Daoy (cell line): ENCODE data around the gene SCYL2. TPM values are rescaled to one million over a fixed set of nuclear protein-coding genes. Genes with fewer than 3 reads are reported as not detected.
"Not testable (repeated sequence)": the region's sequence is repeated elsewhere in the genome, so short reads cannot be mapped to it uniquely, and the experiment has no call there.

ENCODE experiments used
- DNase-seq: peaks from one replicate; pipeline ENCODE4 v3.0.0-alpha.2; 2015; ENCODE audit warnings: low read depth
- total RNA-seq: library from RNA; depleted of rRNA; stranded (reverse); fragments of >200 nt; shearing (Covaris generic); gene quantifications from 2 replicates; pipeline ENCODE4 v1.2.3, GENCODE V29; 2014; rRNA removed

The SCYL2 gene, protein sequence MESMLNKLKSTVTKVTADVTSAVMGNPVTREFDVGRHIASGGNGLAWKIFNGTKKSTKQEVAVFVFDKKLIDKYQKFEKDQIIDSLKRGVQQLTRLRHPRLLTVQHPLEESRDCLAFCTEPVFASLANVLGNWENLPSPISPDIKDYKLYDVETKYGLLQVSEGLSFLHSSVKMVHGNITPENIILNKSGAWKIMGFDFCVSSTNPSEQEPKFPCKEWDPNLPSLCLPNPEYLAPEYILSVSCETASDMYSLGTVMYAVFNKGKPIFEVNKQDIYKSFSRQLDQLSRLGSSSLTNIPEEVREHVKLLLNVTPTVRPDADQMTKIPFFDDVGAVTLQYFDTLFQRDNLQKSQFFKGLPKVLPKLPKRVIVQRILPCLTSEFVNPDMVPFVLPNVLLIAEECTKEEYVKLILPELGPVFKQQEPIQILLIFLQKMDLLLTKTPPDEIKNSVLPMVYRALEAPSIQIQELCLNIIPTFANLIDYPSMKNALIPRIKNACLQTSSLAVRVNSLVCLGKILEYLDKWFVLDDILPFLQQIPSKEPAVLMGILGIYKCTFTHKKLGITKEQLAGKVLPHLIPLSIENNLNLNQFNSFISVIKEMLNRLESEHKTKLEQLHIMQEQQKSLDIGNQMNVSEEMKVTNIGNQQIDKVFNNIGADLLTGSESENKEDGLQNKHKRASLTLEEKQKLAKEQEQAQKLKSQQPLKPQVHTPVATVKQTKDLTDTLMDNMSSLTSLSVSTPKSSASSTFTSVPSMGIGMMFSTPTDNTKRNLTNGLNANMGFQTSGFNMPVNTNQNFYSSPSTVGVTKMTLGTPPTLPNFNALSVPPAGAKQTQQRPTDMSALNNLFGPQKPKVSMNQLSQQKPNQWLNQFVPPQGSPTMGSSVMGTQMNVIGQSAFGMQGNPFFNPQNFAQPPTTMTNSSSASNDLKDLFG
- total RNA-seq: 33.9 and 39.3 TPM in 2 replicates

DNA sequence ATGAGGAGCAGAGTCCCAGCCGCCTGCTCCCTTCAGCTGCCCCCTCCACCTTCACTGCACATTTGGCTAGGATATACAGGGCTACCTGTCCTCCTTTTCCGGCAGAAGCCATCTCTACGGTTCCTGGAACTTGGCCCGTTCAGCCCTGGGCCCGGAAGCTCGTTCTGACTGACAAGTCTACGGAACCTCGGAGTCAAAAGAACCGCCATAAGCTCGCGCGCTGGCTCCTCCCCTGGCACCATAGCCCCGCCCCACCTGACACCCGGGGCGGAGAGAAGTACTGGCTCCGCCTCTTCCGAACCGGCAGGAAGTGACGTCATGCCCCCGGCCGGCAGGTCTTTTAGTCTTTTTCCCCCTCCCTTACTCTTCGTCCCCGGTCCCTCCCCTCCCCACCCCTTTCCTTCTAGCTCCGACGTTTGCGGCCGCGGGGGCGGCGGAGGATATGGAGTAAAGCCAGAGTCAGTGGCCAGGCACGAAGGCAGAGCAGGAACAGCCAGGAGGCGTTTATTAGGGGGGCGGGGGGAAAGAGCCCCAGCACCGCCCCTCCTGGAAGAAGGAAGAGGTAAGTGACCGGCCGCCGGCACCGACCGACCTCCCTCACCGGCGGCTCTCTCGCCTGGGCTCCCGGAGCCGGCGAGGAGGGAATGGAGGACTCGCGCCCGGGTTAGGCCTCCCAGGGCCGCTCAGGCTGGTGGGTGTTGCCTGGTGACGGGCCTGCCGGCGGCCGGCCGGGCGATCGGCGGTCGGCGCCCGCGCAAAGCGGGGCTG lies at the start of gene SCYL2, which contains the start of gene DEPDC4:
Gene SCYL2, plus strand, starts transcription at position 343 of the 768 bp plus-strand sequence. CDS start 15,794 bp downstream, outside the sequence.
Gene DEPDC4, minus strand, starts transcription at position 245 of the 768 bp plus-strand sequence. Its CDS starts 3 bp downstream, at position 242.
- DNase-seq: peak; percentile 97

DNA sequence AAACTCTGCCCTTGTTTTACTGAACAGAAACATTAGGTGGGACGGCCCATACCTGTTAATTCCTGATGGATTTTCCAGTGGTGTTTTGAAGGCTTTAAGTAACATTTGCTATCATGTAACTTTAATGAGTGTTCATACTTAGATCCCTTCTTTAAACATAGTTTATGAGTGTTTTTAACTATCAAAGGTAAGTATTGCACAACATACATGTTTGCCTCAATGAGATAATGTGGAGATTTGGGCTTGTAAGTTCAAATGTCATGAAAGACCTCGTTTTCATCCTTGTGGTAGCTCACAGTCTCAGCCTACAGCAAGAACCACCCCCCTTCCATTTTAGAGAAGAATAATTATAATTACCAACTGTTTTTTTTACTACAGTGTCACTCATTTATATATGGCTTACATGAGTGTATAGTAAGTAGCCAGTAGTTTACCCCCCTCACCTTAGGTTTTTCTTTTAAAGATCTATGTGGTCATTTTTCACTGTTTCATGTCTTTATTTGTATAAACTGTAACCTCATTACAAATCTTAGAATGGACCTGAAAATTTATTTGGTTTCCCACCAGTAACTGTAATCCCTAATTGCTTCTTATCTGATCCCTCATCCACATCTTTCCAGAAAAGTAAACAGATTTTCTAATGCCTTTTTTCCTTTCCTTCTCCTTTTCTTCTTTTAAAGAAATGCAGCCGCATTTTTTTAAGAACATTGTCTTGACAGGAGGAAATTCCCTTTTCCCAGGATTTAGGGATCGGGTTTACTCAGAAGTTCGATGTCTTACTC lies 47.5 kb upstream of the SCYL2 start:
- no peak for DNase-seq

DNA sequence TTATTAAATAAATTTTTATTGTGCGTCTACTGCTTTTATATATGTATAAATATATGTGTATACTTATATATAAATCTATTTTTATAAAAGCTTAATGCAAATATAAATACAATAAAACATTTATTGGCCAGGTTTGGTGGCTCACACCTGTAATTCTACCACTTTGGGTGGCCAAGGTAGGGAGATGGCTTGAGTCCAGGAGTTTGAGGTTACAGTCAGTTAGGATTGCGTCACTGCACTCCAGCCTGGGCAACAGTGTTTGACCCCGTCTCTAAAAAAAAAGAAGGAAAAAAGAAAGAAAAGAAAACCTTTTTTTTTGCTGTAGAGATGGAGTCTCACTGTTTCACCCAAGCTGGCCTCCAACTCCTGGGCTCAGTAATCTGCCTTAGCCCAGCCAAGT lies 45.5 kb upstream of the SCYL2 start:
- DNase-seq: no peak

DNA sequence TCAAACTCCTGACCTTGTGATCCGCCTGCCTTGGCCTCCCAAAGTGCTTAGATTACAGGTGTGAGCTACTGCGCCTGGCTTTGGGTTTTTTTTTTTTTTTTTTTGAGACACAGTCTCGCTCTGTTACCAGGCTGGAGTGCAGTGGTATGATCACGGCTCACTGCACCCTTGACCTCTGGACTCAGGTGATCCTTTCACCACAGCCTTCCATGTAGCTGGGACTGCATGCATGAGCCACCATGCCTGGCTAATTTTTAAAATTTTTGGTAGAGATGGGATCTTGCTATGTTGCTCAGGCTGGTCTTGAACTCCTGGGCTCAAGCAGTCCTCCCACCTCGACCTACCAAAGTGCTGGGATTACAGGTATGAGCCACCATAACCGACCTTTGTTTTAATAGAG lies 44.8 kb upstream of the SCYL2 start:
- not testable (repeated sequence) for DNase-seq

DNA sequence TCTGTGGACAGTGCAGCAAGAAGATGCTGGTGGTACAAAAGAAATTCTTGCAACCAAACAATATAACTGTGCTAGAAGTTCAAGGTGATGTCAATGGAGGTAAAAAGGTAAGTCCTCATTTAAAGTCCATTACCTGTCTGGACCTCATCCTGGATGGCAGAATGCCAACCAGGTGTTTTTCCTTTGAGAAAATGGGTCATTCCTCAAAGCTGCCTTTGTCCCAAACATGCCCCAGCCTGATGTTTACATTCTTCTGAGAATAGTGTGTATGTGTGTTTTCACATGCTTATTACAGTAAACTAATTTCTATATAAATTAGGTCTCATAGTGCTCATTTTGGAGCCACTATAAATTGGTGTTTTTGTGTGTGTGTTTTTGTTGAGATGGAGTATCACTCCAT lies 41.5 kb upstream of the SCYL2 start:
- DNase-seq: no peak

DNA sequence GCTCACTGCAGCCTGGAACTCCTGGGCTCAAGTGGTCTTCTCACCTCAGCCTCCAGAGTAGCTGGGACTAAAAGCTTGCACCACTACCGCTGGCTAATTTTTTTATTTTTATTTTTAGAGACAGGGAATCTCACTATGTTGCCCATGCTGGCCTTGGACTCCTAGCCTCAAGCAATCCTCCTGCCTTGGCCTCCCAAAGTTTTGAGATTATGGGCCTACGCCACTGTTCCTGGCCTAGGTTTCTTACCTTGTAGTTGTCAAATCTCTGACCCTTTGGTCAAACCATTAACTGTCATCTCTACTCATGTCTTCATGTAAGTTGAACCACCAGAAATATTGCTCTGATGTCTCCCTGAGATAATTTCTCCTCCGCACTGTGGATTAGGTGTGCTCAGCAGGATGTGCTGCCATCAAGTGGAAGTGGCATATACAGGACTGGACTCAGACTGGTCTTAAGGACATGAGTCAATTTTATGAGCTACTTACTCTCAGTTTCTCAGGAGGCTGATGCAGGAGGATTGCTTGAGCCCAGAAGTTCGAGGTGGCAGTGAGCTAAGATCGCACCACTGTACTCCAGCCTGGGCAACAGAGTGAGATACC lies 37.8 kb upstream of the SCYL2 start:
- DNase-seq: peak; percentile 13

DNA sequence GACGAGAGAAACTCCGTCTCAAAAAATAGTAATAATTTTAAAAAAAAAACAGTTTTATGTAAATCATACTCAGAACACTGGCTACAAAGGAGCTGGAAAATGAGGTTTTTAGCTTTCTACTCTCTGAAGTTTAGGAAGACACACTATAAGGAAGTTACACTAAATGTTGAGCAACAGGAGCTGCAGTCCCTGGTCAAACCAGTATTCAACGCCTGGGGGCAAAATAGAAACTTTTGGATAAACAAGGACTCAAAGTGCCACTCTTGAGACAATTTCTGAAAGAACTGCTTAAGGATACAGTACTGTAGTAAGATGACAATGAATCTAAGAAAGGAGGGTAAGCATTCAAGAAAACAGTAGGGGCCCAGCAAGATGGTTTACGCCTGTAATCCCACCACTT lies 37.1 kb upstream of the SCYL2 start:
- DNase-seq: no peak

DNA sequence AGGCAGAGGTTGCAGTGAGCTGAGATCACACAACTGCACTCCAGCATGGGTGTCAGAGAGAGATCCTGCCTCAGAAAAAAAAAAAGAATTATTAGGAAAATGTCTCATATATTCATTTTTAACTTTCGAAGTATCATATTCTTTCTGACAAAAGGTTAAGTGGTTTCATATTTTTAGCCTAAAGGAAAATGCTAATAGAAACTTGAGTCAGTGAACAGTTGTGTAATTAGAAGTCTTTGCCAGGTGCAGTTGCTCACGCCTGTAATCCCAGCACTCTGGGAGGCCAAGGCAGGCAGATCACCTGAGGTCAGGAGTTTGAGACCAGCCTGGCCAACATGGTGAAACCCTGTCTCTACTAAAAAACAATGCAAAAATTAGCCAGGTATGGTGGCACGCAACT lies 35.1 kb upstream of the SCYL2 start:
- DNase-seq: not testable (repeated sequence)

DNA sequence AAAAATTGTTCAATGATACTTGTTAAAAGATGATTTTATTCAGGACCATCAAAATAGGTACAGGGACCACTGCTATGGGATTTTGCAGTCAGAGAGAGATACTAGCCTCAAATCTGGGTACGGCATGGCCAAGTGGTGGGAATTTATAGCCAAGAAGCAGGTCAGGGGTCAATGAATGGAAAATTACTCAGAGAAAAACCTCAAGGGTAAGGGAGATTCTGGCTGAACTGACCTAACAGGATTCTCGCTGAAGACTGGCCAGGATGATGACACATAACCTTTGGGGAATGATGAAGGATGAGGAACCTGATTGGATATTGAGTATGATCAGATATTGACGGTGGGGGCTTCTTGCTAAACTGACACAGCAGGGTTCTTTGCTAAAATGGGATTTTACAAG lies 32.8 kb upstream of the SCYL2 start:
- DNase-seq: peak; percentile 5

DNA sequence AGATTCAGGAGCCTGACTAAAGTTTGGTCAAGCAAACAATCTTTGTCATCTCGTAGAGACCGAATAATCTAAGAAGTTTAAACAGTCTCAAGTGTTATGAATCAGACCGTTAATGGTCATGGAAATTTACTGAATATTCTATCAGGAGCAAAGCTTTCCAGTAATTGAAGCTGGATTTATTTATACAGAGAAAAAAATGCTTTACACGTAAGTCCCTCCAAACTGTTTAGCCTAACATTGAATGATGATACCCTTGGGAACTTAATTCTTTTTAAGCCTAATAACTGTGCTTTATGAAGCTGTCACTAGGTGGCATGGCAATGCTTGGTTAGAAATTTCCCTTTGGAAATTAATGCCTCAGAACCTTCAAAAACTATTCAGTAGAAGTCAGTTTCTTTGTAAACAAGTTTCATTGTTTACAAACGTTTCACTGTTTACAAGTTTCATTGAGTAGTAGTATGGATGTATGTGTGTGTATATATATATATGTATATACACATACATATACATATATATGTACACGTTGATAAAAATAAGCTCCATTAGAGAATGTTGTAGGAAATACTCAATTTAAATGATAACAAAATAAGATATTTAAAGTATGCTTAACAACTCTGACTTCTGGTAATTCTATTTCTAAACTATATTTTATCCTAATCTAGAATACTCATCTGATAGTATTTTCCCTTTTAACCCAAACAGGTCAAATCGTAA lies 32.2 kb upstream of the SCYL2 start:
- DNase-seq: peak; percentile 22

DNA sequence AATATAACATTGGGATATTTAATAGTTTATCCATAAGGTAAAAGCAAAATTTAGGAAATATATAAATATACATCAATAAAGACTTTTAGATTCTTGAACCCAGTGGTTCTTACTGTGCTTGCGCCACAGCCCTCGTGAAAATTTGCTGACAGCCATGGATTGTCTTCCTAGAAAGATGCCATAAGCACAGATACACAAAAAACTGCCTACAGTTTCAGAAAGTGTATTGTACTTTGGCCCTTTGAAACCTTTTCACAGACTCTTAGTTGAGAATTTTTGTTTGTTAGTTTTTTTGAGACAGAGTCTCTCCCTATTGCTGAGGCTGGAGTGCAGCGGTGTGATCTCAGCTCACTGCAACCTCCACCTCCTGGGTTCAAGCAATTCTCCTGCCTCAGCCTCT lies 28.2 kb upstream of the SCYL2 start:
- DNase-seq: no peak

DNA sequence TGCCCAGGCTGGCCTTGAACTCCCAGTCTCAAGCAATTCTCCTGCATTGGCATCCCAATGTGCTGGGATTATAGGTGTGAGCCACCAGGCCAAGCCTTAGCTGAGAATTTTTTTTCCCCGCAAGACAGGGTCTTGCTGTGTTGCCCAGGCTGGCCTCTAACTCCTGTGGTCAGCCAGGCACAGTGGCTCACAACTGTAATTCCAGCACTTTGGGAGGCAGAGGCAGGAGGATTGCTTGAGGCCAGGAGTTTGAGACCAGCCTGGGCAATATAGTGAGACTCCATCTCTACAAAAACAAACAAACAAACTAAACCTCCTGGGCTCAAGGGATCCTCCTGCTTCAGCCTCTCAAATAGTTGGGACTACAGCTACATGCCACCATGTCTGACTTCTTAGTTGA lies 27.4 kb upstream of the SCYL2 start:
- no peak for DNase-seq

DNA sequence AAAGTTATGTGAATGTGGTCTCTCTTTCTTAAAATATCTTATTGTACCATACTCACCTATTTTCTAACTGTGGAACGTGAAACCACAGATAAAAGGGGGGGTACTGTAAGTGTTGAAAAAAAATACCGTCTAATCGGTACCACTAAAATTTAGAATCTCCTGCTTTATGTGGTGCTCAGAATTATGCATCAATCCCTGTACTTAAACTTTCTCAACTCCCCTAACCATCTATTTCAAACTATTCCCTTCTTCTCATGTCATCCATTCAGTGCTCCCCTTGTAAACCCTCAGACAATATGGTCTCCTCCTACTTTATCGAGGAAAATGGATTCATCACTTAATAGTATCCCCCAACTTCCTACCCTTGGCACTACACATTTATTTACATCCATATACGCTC lies 23.8 kb upstream of the SCYL2 start:
- no peak for DNase-seq

DNA sequence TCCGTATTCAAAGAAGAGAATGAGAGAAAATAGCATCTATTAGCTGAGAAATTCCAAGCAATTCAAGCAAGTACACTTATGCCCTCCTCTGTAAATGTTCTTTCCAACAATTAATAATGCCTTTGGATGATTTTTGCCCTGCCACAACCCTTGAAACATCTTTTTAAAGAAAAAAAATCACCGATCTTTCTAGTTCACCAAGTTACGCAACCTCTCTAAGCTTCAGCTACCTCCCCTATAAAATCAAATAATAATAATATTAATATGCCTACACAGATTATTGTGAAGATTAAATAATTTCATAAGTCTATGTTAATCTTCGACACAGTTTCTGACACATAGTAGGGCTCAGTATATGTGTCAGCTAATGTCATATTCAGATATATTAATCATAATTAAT lies 19.2 kb upstream of the SCYL2 start:
- no peak for DNase-seq

DNA sequence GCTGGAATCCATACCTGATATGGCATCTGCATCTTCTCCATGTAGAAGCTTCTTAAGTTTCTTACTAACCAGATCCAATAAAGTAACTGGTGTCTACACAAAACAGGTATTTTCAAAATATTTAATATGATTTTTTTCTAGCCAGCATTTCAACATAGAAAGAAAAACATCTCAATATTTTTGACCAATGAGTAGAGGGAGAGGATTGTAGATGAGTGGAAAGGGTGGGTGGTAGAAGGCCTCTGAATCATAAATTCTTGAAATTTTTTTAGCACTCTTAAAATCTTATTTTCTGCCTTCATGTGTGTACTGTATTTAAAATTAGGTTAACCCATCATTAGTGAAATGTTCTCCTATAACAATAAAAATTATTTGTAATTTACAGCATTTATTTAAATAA lies 18.1 kb upstream of the SCYL2 start:
- no peak for DNase-seq

DNA sequence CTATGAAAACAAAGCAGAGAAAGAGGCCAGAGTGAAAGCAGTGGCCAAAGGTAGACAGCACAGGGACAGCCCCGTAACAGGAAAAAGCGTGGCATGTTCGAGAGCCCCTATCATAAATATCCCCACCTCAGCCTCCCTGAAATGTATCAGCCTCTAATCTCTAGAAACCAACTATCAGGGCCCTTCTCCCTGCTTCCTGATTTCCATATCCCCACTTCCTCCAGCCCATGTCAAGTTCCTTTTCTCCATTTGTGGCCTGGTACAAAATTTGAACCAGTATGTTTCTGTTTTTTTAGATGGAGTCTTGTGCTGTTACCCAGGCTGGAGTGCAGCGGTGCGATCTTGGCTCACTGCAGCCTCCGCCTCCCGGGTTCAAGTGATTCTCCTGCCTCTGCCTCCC lies 17.0 kb upstream of the SCYL2 start:
- DNase-seq: no peak

DNA sequence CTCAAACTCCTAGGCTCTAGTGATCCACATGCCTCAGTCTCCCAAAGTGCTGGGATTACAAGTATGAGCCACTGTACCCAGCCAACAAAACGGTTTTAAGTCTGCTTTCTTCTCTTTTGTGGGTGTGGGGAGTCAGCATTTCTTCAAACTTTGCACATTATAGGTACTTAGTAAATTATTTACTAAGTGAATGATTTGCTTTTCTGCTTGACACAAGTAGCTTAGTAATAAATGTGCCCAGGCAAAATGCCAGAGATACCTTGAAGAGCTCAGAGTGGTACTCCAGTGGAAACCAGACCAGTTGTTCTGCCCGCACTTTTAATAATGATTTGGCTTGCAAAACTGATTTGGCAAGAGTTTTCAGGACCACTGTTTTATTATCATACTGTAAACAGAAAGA lies 15.1 kb upstream of the SCYL2 start:
- DNase-seq: no peak

DNA sequence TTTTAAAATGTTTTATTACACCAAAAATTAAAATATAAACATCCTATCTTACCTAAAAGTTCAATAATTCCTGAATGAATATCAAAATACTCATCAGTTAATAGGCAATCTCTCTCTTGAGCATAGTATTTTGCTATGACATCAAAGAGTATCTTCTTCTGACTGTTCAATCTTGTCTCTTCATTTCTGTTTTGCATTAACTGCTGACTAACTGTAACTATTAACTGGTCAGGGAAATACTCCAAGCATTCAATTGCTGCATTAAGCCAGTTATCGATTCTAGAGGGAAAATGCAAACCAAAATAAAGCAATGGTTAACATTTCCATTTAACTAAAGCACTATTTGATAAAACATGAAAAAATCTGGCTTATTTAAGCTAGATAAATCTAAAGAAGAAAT lies 13.5 kb upstream of the SCYL2 start:
- no peak for DNase-seq

DNA sequence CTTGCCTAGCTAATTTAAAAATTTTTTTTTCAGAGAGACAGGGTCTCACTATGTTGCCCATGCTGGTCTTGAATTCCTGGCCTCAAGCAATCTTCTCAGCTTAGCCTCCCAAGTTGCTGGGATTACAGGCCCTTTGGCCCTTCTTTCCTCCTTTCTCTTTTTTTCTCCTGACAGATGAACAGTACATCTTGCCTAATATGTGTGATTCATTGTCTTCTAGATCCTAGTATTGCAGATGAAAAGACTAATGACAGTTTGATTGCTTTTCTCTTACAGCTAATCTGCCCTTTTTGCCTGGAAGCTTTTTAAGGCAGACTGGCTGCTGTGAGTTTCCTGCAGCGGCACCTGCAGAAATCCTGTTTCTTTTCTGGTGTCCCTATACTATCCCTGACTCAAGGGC lies 12.1 kb upstream of the SCYL2 start:
- DNase-seq: no peak

DNA sequence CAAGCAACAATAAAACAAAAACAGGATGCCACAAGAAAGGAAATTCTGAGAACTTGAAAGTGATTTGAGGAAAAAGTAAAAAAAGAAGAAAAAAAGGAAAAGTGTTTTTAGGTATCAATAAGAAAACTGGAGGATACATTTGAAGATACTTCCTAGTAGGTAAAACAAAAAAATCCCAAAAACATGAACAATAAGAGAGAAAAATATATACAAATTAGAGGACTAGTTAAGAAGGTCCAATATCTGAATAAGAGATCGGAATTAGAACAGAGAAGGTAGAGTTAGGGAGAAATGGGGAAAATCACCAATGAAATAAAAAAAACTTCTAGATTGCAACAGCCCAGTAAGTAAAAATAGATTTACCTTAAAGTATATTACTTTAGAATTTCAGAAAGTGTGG lies 8.8 kb upstream of the SCYL2 start:
- DNase-seq: no peak
